Embryonic facial prominence (tissue), 1 donor: ENCODE data around the gene PCGF3.
A peak's percentile ranks its signal among the peaks of the same experiment; 100 is the strongest.

ENCODE experiments used
- DNase-seq: peaks from one replicate; pipeline ENCODE4 v3.0.0-alpha.2; 2016; ENCODE audit errors: extremely low spot score

The PCGF3 gene, protein sequence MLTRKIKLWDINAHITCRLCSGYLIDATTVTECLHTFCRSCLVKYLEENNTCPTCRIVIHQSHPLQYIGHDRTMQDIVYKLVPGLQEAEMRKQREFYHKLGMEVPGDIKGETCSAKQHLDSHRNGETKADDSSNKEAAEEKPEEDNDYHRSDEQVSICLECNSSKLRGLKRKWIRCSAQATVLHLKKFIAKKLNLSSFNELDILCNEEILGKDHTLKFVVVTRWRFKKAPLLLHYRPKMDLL

GRCh38 chr4:705278-706082, at the start of gene PCGF3:
Gene PCGF3 (plus strand): TSS chr4:705832. CDS start chr4:733681, 27,849 bp downstream.
- DNase-seq = peak; percentile 92

- DNase-seq = no peak
Observed at GRCh38 chr4:656436-657337, 48.9 kb upstream of the PCGF3 start.

GRCh38 chr4:657338-657833, 48.2 kb upstream of the PCGF3 start:
- DNase-seq = no peak

DNA sequence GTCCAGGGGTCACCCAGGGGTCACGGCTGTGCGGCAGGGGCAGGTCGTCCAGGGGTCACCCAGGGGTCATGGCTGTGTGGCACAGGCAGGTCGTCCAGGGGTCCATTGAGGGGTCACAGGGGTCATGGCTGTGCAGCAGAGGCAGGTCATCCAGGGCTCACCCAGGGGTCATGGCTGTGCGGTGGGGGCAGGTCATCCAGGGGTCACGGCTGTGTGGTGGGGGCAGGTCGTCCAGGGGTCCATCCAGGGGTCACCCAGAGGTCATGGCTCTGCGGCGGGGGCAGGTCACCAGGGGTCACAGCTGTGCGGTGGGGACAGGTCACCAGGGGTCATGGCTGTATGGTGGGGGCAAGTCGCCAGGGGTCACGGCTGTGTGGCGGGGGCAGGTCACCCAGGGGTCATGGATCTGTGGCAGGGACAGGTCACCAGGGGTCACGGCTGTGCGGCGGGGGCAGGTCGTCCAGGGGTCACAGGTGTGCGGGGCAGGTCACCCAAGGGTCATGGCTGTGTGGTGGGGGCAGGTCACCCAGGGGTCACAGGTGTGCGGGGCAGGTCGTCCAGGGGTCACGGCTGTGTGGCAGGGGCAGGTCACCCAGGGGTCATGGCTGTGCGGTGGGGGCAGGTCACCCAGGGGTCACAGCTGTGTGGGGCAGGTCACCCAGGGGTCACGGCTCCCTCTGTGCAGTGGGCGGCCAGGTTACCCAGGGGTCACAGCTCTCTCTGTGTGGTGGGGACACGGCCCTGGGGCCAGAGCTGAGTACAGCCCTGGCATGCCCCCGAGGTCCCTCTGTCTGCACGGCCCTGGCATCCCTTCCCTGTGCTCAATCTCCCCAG, 47.6 kb upstream of the PCGF3 start:
- no peak for DNase-seq

GRCh38 chr4:658681-659667, 46.7 kb upstream of the PCGF3 start:
- DNase-seq = no peak

DNA sequence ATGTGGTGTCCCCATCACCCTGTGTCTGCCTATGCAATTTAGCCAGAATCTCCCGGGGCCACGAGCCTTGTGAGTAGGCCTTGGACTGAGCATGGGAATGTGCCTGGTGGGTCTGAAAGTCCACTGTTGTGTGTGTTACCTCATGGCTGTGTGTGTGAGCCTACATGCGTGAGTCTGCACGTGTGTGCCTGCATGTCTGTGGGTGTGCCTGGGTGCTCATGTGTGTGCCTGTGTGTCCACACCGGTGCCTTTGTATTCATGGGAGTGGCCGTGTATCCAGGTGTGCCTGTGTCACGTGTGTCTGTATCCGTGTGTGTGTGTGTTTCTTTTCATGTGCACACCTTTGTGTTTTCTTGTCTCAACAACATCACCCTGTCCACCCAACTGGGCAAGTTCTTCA, 45.8 kb upstream of the PCGF3 start:
- no peak for DNase-seq

DNA sequence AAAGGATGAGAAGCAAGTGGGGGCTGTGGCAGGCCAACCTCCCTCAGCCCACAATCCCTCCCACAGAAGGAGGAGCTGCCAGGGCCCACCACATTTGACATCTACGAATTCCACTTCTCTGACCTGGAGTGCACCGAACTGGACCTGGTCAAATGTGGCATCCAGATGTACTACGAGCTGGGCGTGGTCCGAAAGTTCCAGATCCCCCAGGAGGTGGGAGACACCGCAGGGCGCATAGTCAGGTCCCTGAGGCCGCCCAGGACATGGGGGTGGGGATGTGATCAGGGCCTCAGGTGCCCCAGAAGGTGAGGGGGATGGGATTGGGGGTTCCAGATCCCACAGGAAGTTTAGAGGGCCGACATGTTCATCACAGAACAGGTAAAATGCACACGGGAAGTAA, 45.2 kb upstream of the PCGF3 start:
- no peak for DNase-seq

GRCh38 chr4:661231-661630, 44.4 kb upstream of the PCGF3 start:
- no peak for DNase-seq

- no peak for DNase-seq
Observed at GRCh38 chr4:661881-662761, 43.5 kb upstream of the PCGF3 start.

DNA sequence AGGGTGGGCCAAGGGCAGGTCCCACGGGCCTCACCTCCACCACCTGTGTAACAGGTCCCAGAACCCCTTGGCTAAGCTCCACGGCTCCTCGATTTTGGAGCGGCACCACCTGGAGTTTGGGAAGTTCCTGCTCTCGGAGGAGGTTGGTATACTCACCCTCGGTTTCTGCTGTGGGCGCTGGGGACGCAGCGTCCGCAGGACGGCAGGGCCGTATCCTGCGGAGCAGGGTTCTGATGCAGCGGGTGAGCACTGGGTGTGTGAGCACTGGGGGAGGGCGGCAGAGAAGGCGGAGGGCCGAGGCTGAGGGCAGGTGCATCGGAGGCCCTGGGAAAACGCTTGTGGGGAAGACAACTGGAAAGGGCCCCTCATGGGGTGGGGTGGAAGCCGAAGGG, 42.6 kb upstream of the PCGF3 start:
- no peak for DNase-seq

GRCh38 chr4:663438-664428, 41.9 kb upstream of the PCGF3 start:
- no peak for DNase-seq

DNA sequence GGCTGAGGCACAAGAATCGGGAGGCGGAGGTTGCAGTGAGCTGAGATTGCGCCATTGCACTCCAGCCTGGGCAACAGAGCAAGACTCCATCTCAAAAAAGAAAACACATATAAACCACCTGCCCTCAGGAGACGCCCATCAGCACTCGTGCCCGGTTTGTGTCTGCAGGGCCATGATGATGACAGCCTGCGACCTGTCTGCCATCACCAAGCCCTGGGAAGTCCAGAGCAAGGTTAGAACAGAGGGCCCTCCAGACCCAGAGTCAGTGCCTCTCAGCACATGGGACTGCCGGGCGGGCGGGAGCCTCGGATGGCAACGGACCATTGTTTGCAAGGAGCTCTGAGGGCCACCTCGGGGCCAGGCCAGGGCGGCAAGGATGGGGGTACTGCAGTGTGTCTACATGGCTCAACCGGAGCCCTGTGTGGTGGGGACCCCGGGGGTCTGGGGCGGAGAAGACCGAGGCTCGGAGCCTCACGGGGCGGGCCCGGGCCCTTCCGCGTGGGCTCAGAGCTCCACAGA, 40.9 kb upstream of the PCGF3 start:
- no peak for DNase-seq

- DNase-seq = no peak
Observed at GRCh38 chr4:665381-665750, 40.3 kb upstream of the PCGF3 start.

DNA sequence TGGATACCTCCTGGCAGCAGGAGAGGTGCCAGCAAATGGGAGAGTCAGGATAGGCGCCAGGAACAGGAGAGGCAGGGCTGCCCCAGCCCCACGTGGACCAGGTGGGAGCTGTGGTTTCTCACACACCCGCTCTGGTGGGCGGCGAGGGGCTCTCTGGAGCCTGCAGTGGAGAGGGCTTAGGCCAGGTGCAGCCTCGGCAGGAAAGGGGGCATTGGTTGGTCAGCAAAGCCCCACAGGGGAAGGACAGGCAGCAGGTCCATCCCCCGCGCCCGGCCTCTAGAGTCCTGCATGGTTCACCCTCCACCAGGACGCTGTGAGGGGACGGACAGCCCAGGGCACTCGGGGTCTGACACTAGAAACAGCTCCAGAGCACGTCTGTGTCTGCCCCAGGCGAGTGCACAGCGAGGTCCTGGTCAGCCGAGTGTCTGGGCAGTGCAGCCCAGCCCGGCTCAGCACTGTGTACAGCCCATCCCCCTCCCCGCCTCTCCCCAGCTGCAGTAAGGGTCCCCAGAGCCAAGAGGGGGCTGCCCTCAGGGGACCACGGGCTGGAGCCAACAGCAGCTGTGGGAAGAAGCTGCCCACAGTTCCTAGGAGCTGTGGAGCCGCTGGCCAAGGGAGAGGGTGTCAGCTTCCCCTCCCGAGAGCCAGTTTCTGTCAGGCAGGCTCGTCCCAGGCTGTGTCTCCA, 39.7 kb upstream of the PCGF3 start:
- DNase-seq = no peak

- DNase-seq = no peak
Observed at GRCh38 chr4:666436-666810, 39.2 kb upstream of the PCGF3 start.

DNA sequence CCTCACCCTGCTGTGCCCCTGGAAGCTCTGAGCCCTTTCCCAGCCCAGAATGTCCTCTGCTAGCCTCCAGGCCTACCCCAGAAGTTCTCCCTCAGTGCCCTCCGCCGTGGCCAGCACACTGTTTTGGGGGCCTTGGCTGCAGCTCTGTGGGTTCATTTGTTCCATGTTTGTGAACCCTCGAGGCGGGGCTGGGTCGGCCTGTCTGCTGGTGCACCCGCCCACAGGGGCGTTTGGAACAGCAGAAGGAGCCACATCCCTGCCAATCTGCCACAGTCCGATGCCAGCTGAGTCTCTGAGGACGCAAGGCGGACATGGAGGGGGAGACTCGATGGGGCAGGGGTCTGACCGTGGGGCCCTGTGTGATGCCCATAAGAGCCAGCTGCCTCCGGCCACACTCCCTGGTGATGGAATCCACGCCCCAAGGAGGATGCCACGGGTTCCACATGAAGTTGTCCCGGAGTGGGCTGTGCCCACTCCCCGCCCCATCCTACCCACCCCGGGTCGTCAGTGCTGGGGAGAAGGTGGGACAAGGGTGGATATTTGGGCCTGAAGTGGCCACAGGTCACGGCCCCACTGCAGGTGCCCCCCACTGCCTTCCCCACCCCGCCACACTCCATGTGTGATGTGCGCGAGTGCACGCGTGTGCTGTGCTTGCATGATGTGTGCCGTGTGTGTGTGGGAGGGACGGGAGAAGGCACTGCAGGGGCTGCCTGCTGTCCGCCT, 38.6 kb upstream of the PCGF3 start:
- no peak for DNase-seq
